GM21447 (cell line): ENCODE data around the gene PHLDB3.
"Not testable (repeated sequence)": the region's sequence is repeated elsewhere in the genome, so short reads cannot be mapped to it uniquely, and the experiment has no call there.

Experiments used
- ATAC-seq: cut with Tn5 transposase; IDR thresholded peaks from one replicate; pipeline ENCODE4 v1.9.1; 2021; ENCODE audit not compliant: unreplicated experiment

Gene PHLDB3

DNA sequence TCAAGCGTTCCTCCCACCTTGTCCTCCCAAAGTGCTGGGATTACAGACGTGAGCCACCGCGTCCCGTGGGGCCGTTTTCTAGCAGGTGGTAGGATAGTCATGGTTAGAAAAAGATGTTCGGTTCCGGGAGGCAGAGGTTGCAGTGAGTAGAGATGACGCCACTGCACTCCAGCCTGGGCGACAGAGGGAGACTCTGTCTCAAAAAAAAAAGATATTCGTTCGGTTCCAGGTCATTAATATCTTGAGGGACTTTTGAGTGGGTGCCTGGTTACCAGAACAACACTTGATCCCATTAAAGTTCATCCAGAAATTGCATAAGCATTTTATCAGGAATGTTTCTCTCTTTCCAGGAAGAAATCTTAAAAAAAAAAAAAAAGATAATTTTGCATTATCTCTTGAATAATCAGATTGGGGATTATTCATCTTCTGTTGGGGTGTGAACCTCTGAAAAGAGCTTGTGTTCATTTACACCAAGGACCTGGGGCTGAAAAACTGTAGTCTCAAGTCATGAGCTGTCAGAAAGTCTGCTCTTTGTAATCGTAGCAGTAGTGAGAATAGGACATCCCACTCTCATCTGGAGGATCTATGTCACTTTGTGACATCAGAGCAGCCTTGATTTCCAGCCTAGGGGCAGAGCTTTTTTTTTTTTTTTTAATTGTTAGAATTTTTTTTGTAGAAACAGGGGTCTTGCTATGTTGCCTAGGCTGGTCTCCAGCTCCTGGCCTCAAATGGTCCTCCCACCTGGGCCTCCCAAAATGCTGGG is 23.5 kb upstream of the PHLDB3 start:
- ATAC-seq, result no peak

DNA sequence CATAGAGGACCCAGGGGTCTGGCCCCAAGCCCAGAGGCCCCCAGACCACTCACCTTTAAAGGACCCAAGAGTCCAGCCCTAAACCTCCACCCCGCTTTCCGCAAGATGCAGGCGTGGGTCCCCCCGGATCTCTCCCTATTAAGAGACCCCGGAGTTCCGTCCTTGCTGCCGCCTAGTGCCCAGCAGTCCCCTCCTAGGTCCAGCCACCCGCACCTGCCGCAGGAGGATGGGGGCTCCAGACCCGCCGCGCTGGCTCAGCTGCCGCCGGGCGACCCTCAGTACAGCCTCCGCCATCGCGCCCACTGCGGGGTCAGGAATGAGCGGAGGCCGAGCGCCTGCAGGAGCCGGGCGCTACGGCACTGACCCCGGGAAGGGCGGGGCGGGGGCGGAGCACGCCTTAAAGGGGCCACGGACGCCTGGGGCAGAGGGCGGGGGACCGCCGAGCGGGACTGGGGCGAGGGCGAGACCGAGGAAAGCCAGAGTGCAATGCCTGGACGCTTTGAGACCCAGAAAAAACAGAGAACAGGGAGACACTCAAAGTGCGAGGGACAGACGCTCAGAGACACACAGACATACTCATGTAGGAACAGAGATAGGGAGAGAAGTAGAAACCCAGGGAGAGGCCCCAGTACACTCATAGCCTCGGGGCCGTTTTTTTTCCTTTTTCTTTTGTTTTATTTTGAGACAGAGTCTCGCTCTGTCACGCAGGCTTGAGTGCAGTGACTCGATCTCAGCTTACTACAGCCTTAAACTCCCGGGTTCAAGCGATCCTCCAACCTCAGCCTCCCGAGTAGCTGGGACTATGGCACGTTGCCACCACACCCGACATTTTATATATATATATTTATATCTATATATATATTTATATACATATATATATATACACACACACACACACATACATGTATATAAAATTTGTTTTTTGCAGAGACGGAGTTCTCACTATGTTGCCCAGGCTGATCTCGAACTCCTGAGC is 22.6 kb upstream of the PHLDB3 start, which contains the start of gene ETHE1:
Gene ETHE1 (minus strand): TSS at position 318 of the 976 bp plus-strand sequence. CDS start 24 bp downstream, at position 294.
- ATAC-seq, result peak; percentile 60

GRCh38 chr19:43525836-43526771 is 21.6 kb upstream of the PHLDB3 start:
- ATAC-seq, result no peak

DNA sequence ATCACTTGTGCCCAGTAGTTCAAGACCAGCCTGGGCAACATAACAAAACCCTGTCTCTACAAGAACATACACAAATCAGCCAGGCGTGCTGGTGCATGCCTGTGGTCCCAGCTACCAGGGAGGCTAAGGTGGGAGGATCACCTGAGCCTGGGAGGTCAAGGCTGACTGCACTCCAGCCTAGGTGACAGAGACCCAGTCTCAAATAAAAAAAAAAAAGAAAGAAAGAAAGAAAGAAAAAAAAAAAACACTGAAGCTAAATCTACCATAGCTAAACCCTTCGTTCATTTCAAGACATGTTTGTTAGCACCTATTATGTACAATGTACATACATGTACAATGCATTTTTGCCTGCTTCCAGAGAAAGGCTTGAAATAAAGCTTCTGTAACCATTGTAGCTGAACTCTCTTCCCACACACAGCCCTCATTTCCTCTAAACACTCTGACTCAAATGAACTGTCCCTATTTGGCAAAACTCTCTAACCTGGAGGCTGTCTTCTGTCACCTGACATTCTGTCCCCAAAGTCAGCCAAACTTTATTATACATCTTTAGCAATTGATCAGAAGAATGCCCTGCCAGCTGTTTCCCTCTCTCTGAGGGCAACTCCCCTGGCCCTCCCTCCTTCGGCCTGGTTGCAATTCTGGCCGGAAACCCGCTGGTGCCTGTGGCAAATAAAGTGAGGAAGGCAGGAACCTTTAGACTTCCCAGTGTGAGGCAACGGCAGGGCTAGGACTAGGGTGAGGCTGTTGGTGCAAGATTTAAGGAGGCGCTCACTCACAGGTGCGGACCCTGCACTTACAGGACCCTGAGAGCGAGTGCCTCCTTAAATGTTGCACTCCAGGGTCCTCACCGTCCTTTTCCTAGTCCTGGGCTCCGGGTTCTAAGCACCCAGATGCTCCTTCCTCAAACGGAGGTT is 20.6 kb upstream of the PHLDB3 start:
- no peak for ATAC-seq

GRCh38 chr19:43523696-43524095 is 19.1 kb upstream of the PHLDB3 start:
- ATAC-seq, result not testable (repeated sequence)

GRCh38 chr19:43522929-43523328 is 18.4 kb upstream of the PHLDB3 start:
- ATAC-seq, result no peak

DNA sequence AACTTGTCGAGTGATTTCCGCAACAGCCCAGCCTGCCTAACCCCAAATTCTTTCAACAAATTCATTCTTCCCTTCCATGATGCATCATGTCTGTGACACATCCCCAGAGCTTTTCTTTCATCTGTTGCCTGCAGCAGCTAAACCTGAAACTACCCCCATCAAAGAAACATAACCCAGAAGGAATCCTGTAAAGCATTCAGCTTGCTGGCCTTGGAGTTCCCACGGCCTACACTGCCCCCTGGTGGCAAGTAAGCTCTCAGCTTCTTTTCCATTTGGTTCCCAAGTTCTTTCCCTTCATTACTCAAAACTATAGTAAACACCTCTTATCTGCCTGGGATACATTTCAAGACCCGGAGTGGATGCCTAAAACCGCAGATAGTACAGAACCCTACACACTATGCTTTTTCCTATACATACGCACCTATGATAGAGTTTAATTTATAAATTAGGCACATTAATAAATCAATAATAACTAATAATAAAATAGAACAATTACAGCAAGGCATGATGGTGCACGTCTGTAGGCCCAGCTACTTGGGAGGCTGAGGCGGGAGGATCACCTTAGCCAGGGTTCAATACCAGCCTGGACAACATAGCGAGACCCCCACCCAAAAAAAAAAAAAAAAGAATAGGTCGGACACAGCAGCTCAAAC is 15.0 kb upstream of the PHLDB3 start:
- no peak for ATAC-seq

- ATAC-seq, result no peak
These were observed 13.5 kb upstream of the PHLDB3 start for GRCh38 chr19:43518051-43518450.

DNA sequence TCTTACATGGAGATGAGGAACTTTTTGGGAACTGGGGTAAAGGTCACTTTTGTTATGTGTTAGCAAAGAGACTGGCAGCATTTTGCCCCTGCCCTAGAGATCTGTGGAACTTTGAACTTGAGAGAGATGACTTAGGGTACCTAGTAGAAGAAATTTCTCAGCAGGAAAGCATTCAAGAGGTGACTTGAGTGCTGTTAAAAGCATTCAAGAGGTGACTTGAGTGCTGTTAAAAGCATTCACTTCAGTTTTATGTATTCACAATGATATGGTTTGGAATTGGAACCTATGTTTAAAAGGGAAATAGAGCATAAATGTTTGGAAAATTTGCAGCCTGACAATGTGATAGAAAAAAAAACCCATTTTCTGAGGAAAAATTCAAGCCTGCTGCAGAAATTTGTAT is 7.9 kb upstream of the PHLDB3 start:
- ATAC-seq, result not testable (repeated sequence)

DNA sequence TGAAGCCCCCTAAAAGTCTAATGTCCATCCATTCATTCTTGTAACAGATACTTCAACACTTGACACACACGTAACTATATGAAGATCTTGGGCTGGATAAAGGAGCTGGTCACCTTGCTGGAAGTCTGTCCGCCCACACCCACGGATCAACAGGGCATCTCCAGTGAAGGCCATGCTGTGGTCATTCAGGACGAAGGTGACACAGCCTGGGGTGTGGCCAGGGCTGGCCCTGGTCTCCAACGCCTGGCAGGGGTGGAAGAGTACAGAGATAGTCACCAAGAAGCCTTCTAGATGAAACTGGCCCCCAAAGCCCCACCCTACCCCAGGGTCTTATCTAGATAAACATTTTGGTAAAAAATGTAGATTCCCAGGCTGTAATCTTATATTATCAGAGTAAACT is 6.8 kb upstream of the PHLDB3 start:
- no peak for ATAC-seq

DNA sequence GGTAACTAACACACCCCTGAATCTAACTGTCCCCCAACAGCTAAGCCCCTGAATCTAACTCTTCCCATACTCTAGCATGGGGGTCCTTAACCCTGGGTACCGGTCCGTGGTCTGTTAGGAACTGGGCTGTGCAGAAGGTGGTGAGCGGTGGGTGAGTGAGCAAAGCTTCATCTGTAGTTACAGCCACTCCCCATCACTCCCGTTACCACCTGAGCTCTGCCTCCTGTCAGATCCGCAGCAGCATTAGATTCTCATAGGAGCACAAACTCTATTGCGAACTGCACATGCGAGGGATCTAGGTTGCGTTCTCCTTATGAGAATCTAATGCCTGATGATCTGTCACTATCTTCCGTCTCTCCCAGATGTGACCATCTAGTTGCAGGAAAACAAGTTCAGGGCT is 6.2 kb upstream of the PHLDB3 start:
- ATAC-seq, result no peak

- ATAC-seq, result no peak
These were observed 3.3 kb upstream of the PHLDB3 start for GRCh38 chr19:43507880-43508279.

GRCh38 chr19:43506629-43507028 is 2.1 kb upstream of the PHLDB3 start:
- ATAC-seq, result no peak

DNA sequence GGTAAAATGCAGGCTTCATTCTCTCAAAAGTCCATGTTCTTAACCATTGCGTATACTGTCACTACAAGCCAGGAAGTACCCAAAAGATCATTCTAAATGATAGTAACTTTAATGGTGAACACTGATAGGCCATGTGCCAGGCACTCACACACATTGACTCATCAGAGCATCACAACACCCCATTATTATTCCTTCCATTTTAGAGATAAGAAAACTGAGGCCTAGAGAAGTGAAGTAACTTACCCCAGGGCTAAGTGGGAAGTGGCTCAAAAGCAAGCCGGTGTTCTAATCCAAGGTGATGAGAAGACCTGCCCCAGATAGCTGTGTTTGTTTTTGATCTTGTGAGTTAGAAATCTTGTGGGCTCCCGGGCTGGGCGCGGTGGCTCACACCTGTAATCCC is 1.4 kb upstream of the PHLDB3 start:
- ATAC-seq, result no peak

DNA sequence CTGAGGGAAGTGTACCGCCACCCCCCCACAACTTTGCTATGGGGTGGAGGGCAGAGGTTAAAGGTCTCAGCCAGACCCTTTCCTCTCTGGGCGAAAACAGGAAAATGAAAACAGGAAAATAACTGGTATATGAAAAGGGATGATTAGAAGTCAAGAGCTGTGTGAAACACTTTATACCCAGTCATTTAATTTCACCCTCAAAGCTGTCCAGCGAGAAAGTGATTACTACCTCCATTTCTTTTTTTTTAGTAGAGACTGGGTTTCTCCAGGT is 575 bp upstream of the PHLDB3 start:
- no peak for ATAC-seq

DNA sequence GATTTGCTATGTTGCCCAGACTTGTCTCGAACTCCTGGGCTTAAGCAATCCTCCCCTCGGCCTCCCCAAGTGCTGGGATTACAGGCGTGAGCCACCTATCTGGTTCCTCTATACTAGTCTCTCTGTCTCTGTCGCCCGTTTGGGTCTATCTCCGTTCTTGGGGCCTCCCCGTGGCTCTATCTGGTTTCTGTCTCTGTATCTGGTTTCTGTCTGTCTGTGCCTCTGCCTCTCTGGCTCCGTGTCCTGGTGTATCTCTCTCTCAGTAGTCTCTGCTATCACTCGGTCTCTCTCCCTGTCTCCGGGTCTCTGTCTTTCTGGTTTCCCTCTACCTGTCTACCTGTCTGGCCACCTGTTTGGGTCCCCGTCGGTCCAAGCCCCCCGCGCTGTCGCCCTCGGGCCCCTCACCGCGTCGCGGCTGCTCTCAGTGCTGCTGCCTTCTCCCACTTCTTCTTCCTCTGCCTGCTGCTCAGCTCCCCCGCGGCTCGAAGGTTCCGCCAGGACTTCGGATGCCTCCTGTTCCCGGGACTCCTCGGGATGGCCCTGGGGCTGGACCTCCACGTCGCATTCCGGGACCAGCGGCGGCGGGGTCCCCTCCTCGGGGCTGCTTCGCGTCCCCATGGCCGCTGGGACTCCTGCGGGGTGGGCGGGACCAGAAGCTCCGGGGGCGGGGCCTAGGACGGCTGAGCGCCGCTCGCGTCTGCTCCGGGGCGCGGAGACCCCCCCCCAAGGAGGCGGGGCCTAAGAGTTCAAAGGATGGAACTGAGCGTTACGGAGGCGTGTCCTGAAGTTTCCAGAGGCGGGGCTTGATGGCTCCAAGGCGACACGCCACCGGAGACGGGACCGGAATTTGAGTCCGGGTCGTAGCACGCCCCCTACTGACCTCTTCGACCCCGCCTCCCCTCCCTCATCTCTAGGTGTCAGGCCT is 783 bp downstream of the PHLDB3 start:
- ATAC-seq, result peak; percentile 82

- ATAC-seq, result no peak
These were observed 2.0 kb downstream of the PHLDB3 start for GRCh38 chr19:43502419-43502976.
